Measurements from ENCODE around the gene ALPL. TPM values are rescaled to one million over a fixed set of nuclear protein-coding genes. Genes with fewer than 3 reads are reported as not detected.

ALPL gene
- total RNA-seq, 1 donor from 2014 or later: 10.2 TPM

DNA sequence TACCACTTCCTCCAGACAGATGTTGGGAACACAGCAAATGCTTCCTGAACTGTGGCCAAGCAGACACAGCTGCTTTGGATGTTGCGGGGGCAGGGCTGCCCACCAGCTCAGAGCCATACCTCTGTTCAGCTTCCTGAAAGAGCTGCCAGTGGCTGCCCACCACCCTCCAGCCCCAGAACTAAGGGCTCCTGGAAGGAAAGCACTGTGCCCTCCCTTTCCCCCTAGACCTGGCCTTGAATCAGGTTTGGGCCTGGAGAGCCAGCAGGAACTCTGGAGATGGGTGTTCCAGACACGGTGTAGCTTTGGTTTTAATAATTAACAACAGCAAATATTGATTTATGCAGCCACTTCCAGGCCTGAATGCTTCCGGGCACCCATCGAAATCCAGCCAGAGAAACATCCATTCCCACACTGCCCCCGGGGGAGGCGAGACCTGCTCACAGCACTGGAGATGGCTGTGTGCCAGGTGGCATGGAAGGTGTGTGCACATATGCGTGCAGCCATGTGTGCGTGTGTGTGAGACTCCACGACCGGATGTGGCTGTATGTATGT lies 114.3 kb downstream of the ALPL start:
- Histone ChIP-seq H3K9me3 (replicated peaks) (no peaks in the 10 kb centered on the region), H3K4me3 (no peak overlapping the region), H3K27me3 (ENCODE audit: low read depth) (peaks cover 70% of the 10 kb centered on the region), H3K4me1 (peaks cover 30% of the 10 kb centered on the region), H3K27ac (replicated peaks) (no peak overlapping the region), H3K36me3 (no peaks in the 10 kb centered on the region)
- no peak for TF ChIP-seq CTCF (IDR thresholded peaks at IDR 0.05; ENCODE audit: borderline replicate concordance)
- DNase-seq: no peak
- intact Hi-C loops (cut with micrococcal nuclease): no loop called here

- peaks cover 65% of the 10 kb centered on the region for H3K27me3 ChIP-seq (ENCODE audit: low read depth)
- H3K4me3 ChIP-seq: no peak overlapping the region
- H3K27ac ChIP-seq (replicated peaks): no peak overlapping the region
- H3K36me3 ChIP-seq: no peaks in the 10 kb centered on the region
- DNase-seq: no peak
- no peak for TF ChIP-seq CTCF (IDR thresholded peaks at IDR 0.05; ENCODE audit: borderline replicate concordance)
- H3K4me1 ChIP-seq: peaks cover 21% of the 10 kb centered on the region
- no peaks in the 10 kb centered on the region for H3K9me3 ChIP-seq (replicated peaks)
- intact Hi-C loops (cut with micrococcal nuclease): no loop called here
Measured at GRCh38 chr1:21624571-21625389, 115.6 kb downstream of the ALPL start.

- no peaks in the 10 kb centered on the region for H3K36me3 ChIP-seq
- peaks cover 65% of the 10 kb centered on the region for H3K27me3 ChIP-seq (ENCODE audit: low read depth)
- no peak overlapping the region for H3K27ac ChIP-seq (replicated peaks)
- no peak for DNase-seq
- intact Hi-C loops (cut with micrococcal nuclease): no loop called here
- peaks cover 13% of the 10 kb centered on the region for H3K4me1 ChIP-seq
- TF ChIP-seq CTCF (IDR thresholded peaks at IDR 0.05; ENCODE audit: borderline replicate concordance): no peak
- no peaks in the 10 kb centered on the region for H3K9me3 ChIP-seq (replicated peaks)
- no peak overlapping the region for H3K4me3 ChIP-seq
Measured at GRCh38 chr1:21625390-21626190, 116.4 kb downstream of the ALPL start.

GRCh38 chr1:21626921-21627339 lies 117.7 kb downstream of the ALPL start:
- no peak overlapping the region for H3K4me3 ChIP-seq
- intact Hi-C loops (cut with micrococcal nuclease): no loop called here
- peaks cover 58% of the 10 kb centered on the region for H3K27me3 ChIP-seq (ENCODE audit: low read depth)
- H3K27ac ChIP-seq (replicated peaks): no peak overlapping the region
- peaks cover 8% of the 10 kb centered on the region for H3K4me1 ChIP-seq
- DNase-seq: no peak
- no peaks in the 10 kb centered on the region for H3K36me3 ChIP-seq
- no peaks in the 10 kb centered on the region for H3K9me3 ChIP-seq (replicated peaks)
- no peak for TF ChIP-seq CTCF (IDR thresholded peaks at IDR 0.05; ENCODE audit: borderline replicate concordance)

Other genes with a start within 250 kb of the ALPL start
- 54.7 TPM for gene ECE1, start 219.0 kb upstream of the ALPL start, total RNA-seq
- 5.1 TPM for gene NBPF3, start 69.3 kb upstream of the ALPL start, total RNA-seq
- gene RAP1GAP, start 159.9 kb downstream of the ALPL start, total RNA-seq: 6.2 TPM

Data from left ventricle myocardium inferior (tissue), 1 donor.